ENCODE data around the gene ARID3C. TPM values are rescaled to one million over a fixed set of nuclear protein-coding genes. Genes with fewer than 3 reads are reported as not detected.

ARID3C gene
- total RNA-seq, 2 experiments from 2014 or later = 0.29 to 0.32 TPM

DNA sequence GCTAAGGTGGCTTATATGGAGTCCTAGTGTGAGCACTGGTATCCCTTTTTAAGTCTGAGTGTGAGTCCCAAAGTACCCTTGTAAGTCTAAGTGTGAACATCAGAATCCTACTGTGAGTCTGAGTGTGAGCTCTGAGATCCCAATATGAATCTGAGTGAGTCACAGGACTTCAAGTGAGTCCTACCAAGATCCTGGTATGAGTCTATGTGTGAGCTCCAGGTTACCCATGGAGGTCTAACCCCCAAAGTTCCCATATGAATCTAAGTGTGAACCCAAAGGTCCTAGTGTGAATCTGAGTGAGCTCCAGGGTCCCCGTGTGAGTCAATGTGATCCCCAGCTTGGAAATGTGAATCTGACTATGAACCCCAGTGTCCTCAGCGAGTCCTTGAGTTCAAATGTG, 41.6 kb downstream of the ARID3C start:
- no peak for ATAC-seq
- ChIA-PET POLR2A (no interaction called here), CTCF (interaction anchor here (1.0 to 3.5 kb wide), 7 partner anchors 10 to 183 kb away, joined by 3 to 14 read pairs (median 6); partner anchors contain the start of gene DCTN3)
- H3K4me1 Mint-ChIP-seq (ENCODE audit: low read depth) = peaks cover 20% of the 10 kb centered on the region
- peaks cover 62% of the 10 kb centered on the region for H3K27me3 Mint-ChIP-seq
- H3K9me3 Mint-ChIP-seq = no peaks in the 10 kb centered on the region
- no peak overlapping the region for H3K4me3 Mint-ChIP-seq
- intact Hi-C loops (cut with micrococcal nuclease) = no loop called here
- TF ChIP-seq, protein P1, sequence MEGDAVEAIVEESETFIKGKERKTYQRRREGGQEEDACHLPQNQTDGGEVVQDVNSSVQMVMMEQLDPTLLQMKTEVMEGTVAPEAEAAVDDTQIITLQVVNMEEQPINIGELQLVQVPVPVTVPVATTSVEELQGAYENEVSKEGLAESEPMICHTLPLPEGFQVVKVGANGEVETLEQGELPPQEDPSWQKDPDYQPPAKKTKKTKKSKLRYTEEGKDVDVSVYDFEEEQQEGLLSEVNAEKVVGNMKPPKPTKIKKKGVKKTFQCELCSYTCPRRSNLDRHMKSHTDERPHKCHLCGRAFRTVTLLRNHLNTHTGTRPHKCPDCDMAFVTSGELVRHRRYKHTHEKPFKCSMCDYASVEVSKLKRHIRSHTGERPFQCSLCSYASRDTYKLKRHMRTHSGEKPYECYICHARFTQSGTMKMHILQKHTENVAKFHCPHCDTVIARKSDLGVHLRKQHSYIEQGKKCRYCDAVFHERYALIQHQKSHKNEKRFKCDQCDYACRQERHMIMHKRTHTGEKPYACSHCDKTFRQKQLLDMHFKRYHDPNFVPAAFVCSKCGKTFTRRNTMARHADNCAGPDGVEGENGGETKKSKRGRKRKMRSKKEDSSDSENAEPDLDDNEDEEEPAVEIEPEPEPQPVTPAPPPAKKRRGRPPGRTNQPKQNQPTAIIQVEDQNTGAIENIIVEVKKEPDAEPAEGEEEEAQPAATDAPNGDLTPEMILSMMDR (IDR thresholded peaks at IDR 0.05) = no peak
- H3K36me3 Mint-ChIP-seq (ENCODE audit: low read depth) = no peaks in the 10 kb centered on the region
- H3K27ac Mint-ChIP-seq = no peak overlapping the region
- DNase-seq = no peak

DNA sequence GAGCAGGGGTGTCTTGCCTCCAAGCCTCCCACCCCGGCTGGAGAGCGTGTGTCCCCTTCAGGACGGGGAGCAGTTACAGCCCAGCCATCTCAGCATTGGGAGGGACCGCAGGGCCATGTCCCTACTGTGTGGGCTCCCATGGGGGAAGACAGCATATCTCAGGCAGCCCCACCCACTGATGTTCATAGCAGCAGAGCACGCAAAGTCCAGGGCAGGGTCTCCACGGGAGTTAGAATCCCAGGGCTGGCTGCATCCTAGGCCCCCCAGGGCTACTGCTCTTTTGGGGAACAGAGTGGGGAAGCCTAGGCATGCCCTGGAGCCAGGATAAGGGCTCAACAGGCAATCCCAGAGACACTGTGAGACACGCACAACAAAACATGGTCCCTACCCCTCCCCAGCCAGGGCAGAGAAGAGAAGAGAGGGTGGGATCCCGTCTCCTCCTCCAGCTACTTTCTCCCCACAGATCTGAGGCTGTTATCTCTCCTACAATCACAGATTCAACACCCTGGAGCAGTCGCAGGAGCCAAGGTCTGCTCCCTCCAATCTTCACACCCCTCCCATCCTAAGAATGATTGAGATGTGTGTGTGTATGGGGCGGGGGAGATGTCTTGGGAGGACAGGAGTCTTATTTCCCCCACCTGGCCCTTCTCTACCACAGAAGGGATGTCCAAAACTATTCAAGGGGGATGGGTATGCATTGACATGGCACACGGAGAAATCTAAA, 42.8 kb downstream of the ARID3C start:
- no peak for ATAC-seq
- no peak for DNase-seq
- POLR2A ChIA-PET = no interaction called here

DNA sequence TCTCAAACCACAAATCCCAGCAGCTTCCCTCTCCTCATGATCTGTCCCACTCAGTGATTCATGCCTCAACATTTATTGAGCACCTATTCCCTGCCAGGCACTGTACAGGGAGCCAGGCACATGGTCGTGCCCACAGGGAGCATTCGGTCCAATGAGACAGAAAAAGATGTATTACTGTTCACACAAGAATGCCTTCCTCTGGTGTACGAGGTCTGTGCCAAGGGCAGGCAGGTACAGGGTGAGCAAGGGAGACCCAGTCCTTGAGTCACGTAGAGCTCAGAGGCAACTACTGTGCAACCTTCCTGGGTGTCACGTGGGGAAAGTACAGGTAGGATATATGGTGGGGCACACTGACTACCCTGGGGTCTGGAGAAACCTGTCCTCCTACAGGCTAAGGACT, 43.9 kb downstream of the ARID3C start:
- POLR2A ChIA-PET = no interaction called here
- TF ChIP-seq, protein P1 (IDR thresholded peaks at IDR 0.05) = no peak
- ATAC-seq (no peak), DNase-seq (no peak)
- no peaks in the 10 kb centered on the region for H3K36me3 Mint-ChIP-seq (ENCODE audit: low read depth)
- intact Hi-C loops (cut with micrococcal nuclease) = no loop called here
- peaks cover 7% of the 10 kb centered on the region for H3K4me1 Mint-ChIP-seq (ENCODE audit: low read depth)
- H3K27me3 Mint-ChIP-seq = peaks cover 59% of the 10 kb centered on the region
- no peaks in the 10 kb centered on the region for H3K9me3 Mint-ChIP-seq
- H3K27ac Mint-ChIP-seq = no peak overlapping the region
- CTCF ChIA-PET = interaction anchor here (1.7 to 1.9 kb wide), 2 partner anchors 19 to 181 kb away, joined by 4 to 7 read pairs; no protein-coding TSS in a partner anchor
- H3K4me3 Mint-ChIP-seq = no peak overlapping the region

More for the DNA sequence above, 42.8 kb downstream of the ARID3C start:
- TF ChIP-seq, protein P1 (IDR thresholded peaks at IDR 0.05) = no peak
- Mint-ChIP-seq H3K36me3 (ENCODE audit: low read depth) (no peaks in the 10 kb centered on the region), H3K27me3 (peaks cover 55% of the 10 kb centered on the region), H3K27ac (no peak overlapping the region), H3K4me3 (no peak overlapping the region), H3K9me3 (no peaks in the 10 kb centered on the region), H3K4me1 (ENCODE audit: low read depth) (peaks cover 16% of the 10 kb centered on the region)
- intact Hi-C loops (cut with micrococcal nuclease) = no loop called here
- CTCF ChIA-PET = interaction anchor here (1.1 to 3.5 kb wide), 5 partner anchors 9 to 182 kb away, joined by 4 to 14 read pairs (median 7); no protein-coding TSS in a partner anchor

DNA sequence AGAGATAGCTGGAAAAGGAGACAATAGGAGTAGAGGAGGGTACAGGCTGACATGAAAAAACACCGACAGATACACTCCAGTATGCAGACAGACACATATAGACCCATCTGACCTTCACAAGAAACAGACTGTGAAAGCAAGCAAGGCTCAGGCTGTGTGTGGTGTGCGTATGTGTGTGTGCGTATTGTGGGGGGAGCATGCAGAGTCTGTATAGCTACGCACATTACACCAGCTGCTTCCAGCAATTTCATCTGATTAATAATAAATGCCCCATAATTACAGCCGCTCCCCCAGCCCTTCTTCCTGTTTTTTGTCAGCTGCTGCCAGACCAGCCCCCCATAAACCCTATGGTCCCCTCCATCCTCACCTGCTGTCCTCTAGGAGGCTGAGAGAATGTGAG, 46.1 kb downstream of the ARID3C start:
- no peaks in the 10 kb centered on the region for H3K9me3 Mint-ChIP-seq
- no peaks in the 10 kb centered on the region for H3K36me3 Mint-ChIP-seq (ENCODE audit: low read depth)
- no peak for ATAC-seq
- H3K4me3 Mint-ChIP-seq = no peak overlapping the region
- peaks cover 58% of the 10 kb centered on the region for H3K27me3 Mint-ChIP-seq
- H3K27ac Mint-ChIP-seq = no peak overlapping the region
- TF ChIP-seq, protein P1 (IDR thresholded peaks at IDR 0.05) = no peak
- intact Hi-C loops (cut with micrococcal nuclease) = no loop called here
- no peaks in the 10 kb centered on the region for H3K4me1 Mint-ChIP-seq (ENCODE audit: low read depth)
- ChIA-PET POLR2A (interaction anchor here (0.8 kb wide), 1 partner anchor 20 kb away, joined by 3 read pairs; no protein-coding TSS in a partner anchor), CTCF (interaction anchor here (0.8 to 4.9 kb wide), 6 partner anchors 9 to 178 kb away, joined by 4 to 19 read pairs (median 7); no protein-coding TSS in a partner anchor)
- DNase-seq = no peak

DNA sequence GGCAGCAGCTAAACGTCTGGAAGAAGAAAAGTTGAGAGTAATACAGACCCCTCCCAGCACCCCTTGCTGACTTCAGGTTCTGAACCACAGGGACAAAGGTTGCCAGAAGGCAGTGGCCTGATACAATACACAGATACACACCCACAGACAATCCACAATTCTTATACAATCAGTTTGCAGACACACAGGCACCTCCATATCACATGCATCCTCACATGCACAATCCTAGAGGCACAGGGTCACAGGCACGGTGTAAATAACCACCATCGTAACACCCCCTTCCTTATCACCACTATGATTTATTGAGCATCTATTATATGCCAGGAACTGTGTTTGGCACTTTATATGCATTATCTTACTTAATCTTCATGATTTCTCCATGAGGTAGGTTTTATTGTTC, 47.5 kb downstream of the ARID3C start:
- intact Hi-C loops (cut with micrococcal nuclease) = no loop called here
- TF ChIP-seq, protein P1 (IDR thresholded peaks at IDR 0.05) = no peak
- ATAC-seq = no peak
- H3K36me3 Mint-ChIP-seq (ENCODE audit: low read depth) = no peaks in the 10 kb centered on the region
- no peaks in the 10 kb centered on the region for H3K9me3 Mint-ChIP-seq
- H3K27me3 Mint-ChIP-seq = peaks cover 56% of the 10 kb centered on the region
- H3K4me3 Mint-ChIP-seq = no peak overlapping the region
- no peak for DNase-seq
- POLR2A ChIA-PET = no interaction called here
- no peak overlapping the region for H3K27ac Mint-ChIP-seq
- CTCF ChIA-PET = interaction anchor here (2.4 to 4.9 kb wide), 3 partner anchors 10 to 177 kb away, joined by 10 to 22 read pairs (median 19); no protein-coding TSS in a partner anchor
- peaks cover 6% of the 10 kb centered on the region for H3K4me1 Mint-ChIP-seq (ENCODE audit: low read depth)

Data from activated CD8-positive, alpha-beta T cell treated with anti-CD3 and anti-CD28 coated beads for 36 hours (primary cell).